HG02610 (cell line): ENCODE measurements around the gene DCTN1.

Source experiments
- ATAC-seq: cut with Tn5 transposase; IDR thresholded peaks from one replicate; pipeline ENCODE4 v1.9.1; 2021; ENCODE audit warnings: mild to moderate bottlenecking, moderate library complexity; ENCODE audit not compliant: unreplicated experiment

DCTN1 gene

GRCh38 chr2:74327627-74328026, 52.5 kb downstream of the DCTN1 start:
- no peak for ATAC-seq

GRCh38 chr2:74327199-74327598, 52.9 kb downstream of the DCTN1 start:
- no peak for ATAC-seq

GRCh38 chr2:74325815-74326214, 54.3 kb downstream of the DCTN1 start:
- ATAC-seq = no peak

GRCh38 chr2:74321737-74322136, 58.4 kb downstream of the DCTN1 start:
- ATAC-seq = no peak

GRCh38 chr2:74317701-74318100, 62.4 kb downstream of the DCTN1 start:
- ATAC-seq = no peak

GRCh38 chr2:74316627-74317295, 63.4 kb downstream of the DCTN1 start:
- no peak for ATAC-seq

- ATAC-seq = no peak
Observed at GRCh38 chr2:74314107-74314506, 66.0 kb downstream of the DCTN1 start.

- ATAC-seq = no peak
Observed at GRCh38 chr2:74313497-74313896, 66.6 kb downstream of the DCTN1 start.

- no peak for ATAC-seq
Observed at GRCh38 chr2:74312913-74313312, 67.2 kb downstream of the DCTN1 start.
